ENCODE measurements around the gene MS4A7. TPM values are rescaled to one million over a fixed set of nuclear protein-coding genes. Genes with fewer than 3 reads are reported as not detected.

MS4A7 gene
- total and polyA plus RNA-seq, 12 donors = 7.8 to 131 (median 62.3) TPM

DNA sequence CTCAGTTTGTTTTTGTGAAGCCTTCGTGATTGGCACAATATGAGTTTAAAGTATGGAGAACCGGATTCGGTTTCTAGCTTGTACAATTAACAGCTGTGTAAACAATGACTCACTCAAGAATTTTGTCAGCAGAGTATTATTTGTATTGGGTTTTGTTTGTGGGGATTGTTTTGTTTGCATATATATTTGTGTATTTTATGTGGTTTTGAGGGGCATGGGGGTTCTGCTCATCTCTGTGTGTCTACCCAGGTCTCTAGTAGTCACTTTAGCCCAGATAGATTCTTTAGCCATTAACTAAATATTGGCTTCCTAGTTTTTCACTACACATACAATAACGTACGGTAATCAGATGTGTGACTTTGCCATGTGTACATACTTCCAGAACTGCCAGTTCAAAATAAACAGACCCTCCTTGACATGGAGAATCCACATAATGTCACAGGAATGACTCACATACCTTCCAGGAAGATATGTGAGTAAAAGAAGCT lies 7.5 kb upstream of the MS4A7 start:
- Histone ChIP-seq H3K27ac (peak overlapping the region in 1 of 5 donors; percentile 45), H3K36me3 (replicated peaks in 1 of 2) (no peaks in the 10 kb centered on the region), H3K4me1 (replicated peaks in 1 of 2) (no peaks in the 10 kb centered on the region), H3K27me3 (no peaks in the 10 kb centered on the region), H3K4me3 (no peak overlapping the region), H3K9me3 (replicated peaks in 1 of 3) (no peaks in the 10 kb centered on the region)
- TF ChIP-seq POLR2A (IDR thresholded peaks at IDR 0.05) = no peak
- TF ChIP-seq, protein P1, sequence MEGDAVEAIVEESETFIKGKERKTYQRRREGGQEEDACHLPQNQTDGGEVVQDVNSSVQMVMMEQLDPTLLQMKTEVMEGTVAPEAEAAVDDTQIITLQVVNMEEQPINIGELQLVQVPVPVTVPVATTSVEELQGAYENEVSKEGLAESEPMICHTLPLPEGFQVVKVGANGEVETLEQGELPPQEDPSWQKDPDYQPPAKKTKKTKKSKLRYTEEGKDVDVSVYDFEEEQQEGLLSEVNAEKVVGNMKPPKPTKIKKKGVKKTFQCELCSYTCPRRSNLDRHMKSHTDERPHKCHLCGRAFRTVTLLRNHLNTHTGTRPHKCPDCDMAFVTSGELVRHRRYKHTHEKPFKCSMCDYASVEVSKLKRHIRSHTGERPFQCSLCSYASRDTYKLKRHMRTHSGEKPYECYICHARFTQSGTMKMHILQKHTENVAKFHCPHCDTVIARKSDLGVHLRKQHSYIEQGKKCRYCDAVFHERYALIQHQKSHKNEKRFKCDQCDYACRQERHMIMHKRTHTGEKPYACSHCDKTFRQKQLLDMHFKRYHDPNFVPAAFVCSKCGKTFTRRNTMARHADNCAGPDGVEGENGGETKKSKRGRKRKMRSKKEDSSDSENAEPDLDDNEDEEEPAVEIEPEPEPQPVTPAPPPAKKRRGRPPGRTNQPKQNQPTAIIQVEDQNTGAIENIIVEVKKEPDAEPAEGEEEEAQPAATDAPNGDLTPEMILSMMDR (IDR thresholded peaks at IDR 0.05) = no peak
- 30 to 52% (median 46%) methylated on average over 5 of the region's 5 CpGs for WGBS, 4 donors
- no peak for DNase-seq
- intact Hi-C loops (cut with DNase I) = no loop called here

DNA sequence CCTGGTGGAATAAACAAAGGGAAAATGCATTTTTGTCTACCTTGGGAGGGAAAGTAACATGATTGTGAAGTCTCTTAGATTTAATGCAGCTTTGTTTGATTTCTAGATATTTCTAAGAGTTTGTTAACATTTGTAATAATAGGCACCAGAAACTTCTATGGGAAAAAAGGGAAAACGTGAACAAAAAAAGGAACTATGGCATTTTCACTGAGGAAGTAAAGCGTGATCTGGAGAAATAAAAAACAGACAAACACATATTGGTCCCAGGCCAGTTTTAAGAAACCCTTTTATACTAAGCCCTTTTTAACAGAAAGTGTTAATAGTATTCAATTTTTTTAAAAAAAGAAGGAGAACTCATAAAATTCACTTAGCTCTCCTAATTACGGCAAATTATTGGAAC lies 6.9 kb upstream of the MS4A7 start:
- no peak overlapping the region for H3K4me3 ChIP-seq
- intact Hi-C loops (cut with DNase I) = no loop called here
- H3K27ac ChIP-seq = peak overlapping the region in 2 of 5 donors; percentile 45 to 47
- H3K9me3 ChIP-seq (replicated peaks in 1 of 3) = no peaks in the 10 kb centered on the region
- no peaks in the 10 kb centered on the region for H3K27me3 ChIP-seq
- H3K36me3 ChIP-seq (replicated peaks in 1 of 2) = no peaks in the 10 kb centered on the region
- DNase-seq = no peak
- H3K4me1 ChIP-seq (replicated peaks in 1 of 2) = no peaks in the 10 kb centered on the region
- TF ChIP-seq POLR2A (IDR thresholded peaks at IDR 0.05) = no peak
- TF ChIP-seq, protein P1 (IDR thresholded peaks at IDR 0.05) = no peak
- 57 to 68% (median 65%) methylated on average over 3 of the region's 3 CpGs for WGBS, 4 donors

DNA sequence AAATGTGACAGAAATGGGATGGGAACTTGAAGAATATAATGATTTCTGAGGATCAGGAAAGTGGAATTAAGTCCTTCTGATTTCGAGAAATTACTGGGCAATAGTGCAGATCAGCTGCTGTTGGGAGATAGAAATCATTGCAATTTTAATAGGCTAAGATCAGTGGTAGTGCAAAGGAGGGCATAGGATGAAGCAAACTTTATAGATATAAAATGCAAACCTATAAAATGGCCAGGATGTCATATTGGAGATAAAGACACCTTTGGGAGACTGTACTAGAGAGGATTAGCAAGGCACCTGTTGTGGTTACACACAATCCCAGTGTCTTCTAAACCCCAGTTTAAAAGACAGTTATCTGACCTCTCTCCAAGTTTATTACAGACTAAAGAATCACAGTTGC lies 6.5 kb upstream of the MS4A7 start:
- Histone ChIP-seq H3K9me3 (replicated peaks in 1 of 3) (no peaks in the 10 kb centered on the region), H3K27ac (peak overlapping the region in 2 of 5 donors; percentile 45 to 47), H3K4me1 (replicated peaks in 1 of 2) (no peaks in the 10 kb centered on the region), H3K4me3 (no peak overlapping the region), H3K36me3 (replicated peaks in 1 of 2) (no peaks in the 10 kb centered on the region), H3K27me3 (no peaks in the 10 kb centered on the region)
- no peak for DNase-seq
- intact Hi-C loops (cut with DNase I) = no loop called here
- 39 to 77% (median 51%) methylated on average over 1 of the region's 1 CpG for WGBS, 4 donors
- TF ChIP-seq POLR2A (IDR thresholded peaks at IDR 0.05) = no peak

DNA sequence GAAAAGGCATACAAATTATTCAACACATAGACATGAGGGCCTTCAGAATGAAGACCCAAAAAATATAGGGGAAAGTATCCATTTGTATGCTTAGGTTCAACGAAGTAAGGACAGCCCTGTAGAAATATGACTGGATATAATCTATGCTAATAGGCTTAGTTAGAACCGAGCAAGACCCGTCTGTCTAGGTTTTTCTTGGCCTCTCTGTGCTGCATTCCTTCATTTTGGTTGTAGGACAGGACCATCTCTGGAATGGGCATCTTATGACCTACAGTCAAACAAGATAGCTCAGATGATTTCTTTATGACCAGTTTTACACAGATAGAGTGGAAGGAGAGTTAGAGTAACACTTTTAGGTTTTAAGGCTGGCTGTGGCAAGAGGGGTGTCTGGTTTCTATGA lies 5.6 kb upstream of the MS4A7 start:
- Histone ChIP-seq H3K9me3 (replicated peaks in 1 of 3) (no peaks in the 10 kb centered on the region), H3K27me3 (no peaks in the 10 kb centered on the region), H3K4me1 (replicated peaks in 1 of 2) (no peaks in the 10 kb centered on the region), H3K36me3 (replicated peaks in 1 of 2) (no peaks in the 10 kb centered on the region), H3K27ac (no peak overlapping the region), H3K4me3 (no peak overlapping the region)
- 66 to 80% (median 73%) methylated on average over 3 of the region's 3 CpGs for WGBS, 4 donors
- no peak for DNase-seq
- intact Hi-C loops (cut with DNase I) = no loop called here
- TF ChIP-seq, protein P1 (IDR thresholded peaks at IDR 0.05) = no peak
- TF ChIP-seq POLR2A (IDR thresholded peaks at IDR 0.05) = no peak

DNA sequence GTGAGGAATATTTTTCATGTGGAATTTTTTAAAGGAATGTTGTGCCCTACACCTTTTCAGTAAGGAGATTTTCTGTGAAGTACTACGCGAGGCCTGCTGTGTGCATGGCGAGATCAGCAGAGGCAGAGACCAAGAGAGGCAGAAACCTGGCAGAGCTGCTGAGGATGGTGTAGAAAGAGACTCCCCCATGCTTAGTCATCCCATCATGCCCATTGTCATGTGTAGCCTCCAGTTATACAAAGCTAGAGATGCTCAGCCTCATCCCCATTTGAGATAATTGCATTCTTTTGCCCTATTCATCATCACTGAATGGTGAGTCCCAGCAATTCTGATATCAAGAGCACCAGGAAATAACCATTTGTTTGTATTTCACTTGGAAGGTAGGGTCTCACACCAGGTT lies 3.0 kb upstream of the MS4A7 start:
- no peak for DNase-seq
- Histone ChIP-seq H3K4me1 (replicated peaks in 1 of 2) (no peaks in the 10 kb centered on the region), H3K27me3 (no peaks in the 10 kb centered on the region), H3K4me3 (no peak overlapping the region), H3K27ac (no peak overlapping the region), H3K36me3 (replicated peaks in 1 of 2) (no peaks in the 10 kb centered on the region), H3K9me3 (replicated peaks in 1 of 3) (no peaks in the 10 kb centered on the region)
- no peak for TF ChIP-seq POLR2A (IDR thresholded peaks at IDR 0.05)
- TF ChIP-seq, protein P1 (IDR thresholded peaks at IDR 0.05) = no peak
- 80 to 86% (median 84%) methylated on average over 3 of the region's 3 CpGs for whole genome bisulfite sequencing, 4 donors
- intact Hi-C loops (cut with DNase I) = no loop called here
